ENCODE measurements around the gene MT4.
"Not testable (repeated sequence)": the region's sequence is repeated elsewhere in the genome, so short reads cannot be mapped to it uniquely, and the experiment has no call there.

The MT4 gene

DNA sequence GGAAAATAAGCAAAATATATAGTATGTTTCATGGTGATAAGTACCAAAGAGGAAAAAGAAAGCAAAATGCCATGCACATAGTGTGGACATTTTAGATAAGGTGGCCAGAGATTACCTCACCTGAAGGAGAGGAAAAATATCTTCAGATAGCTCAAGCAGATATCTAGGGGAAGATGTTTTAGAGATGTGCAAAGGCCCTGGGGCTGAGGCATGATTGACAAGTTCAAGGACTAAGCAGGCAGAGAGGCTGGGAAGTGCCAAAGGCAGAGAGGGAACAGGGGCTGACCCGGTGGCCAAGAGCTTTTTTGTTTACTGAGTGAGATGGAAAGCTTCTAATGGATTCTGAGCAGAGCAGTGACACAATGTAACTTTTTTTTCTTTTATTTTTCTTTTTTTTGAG is 4.4 kb upstream of the MT4 start:
- DNase-seq = no peak

- DNase-seq = no peak
Observed at GRCh38 chr16:56561126-56561525, 3.7 kb upstream of the MT4 start.

- DNase-seq = no peak
Observed at GRCh38 chr16:56569971-56570370, 5.1 kb downstream of the MT4 start.

- no peak for DNase-seq
Observed at GRCh38 chr16:56571525-56571924, 6.7 kb downstream of the MT4 start.

GRCh38 chr16:56574625-56575024 is 9.8 kb downstream of the MT4 start:
- DNase-seq = no peak

DNA sequence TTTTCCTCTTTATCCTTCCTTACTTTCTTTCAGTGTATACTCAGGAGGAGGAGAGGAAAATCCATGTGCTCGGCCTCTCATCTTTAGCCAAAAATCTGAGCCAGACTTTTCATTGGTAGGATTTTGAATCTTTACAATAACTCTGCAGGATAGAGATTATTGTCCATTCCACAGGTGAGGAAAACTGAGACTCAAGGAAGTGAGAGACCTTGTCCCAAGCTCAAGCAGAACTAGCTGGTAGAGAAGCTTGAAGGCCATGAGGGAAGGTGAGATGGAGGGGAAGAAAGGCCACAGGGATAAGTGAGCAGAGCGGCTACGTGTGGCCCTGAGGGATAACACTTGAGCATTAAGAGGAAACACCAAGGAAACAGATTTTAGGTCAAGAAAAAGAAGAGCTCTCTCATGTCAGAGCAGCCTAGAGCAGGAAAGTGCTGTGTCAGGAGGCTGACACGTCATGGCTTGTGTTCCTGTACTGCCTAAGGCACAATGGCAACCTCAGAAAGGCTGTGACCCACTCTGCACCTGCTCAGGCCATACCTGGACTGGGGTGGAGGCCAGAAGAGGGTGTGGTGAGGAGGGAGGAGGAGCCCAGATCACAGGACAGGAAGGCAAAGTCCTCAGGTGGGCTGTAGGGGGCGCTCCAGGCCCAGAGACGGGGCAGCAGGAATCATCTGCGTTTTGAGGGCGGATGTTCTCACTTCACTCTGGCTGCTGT is 11.9 kb downstream of the MT4 start:
- DNase-seq = peak; percentile 5

- no peak for DNase-seq
Observed at GRCh38 chr16:56577300-56577625, 12.4 kb downstream of the MT4 start.

DNA sequence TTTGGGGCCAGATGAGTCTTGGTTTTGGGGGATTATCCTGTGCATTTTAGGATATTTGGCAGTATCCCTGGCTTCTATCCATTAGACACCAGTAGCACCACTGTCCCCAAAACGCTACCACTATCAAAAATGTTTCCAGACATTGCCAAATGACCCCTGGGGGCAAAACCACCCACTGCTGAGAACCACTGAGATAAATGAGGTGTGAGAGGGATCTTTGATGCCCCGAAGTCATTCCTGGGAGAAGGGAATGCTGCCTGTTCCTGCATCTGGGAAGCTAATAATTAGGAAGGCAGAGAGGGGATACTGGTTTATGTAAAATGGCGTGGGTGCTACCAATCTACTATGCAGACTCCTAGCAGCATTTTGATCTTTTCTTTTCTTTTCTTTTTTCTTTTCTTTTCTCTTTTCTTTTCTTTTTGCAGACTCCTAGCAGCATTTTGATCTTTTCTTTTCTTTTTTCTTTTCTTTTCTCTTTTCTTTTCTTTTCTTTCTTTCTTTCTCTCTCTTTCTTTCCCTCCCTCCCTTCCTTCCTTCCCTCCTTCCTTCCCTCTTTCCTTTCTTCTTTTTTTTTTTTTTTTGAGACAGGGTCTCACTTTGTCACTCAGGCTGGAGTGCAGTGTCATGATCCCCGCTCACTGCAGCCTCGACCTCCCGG is 15.6 kb downstream of the MT4 start:
- no peak for DNase-seq

DNA sequence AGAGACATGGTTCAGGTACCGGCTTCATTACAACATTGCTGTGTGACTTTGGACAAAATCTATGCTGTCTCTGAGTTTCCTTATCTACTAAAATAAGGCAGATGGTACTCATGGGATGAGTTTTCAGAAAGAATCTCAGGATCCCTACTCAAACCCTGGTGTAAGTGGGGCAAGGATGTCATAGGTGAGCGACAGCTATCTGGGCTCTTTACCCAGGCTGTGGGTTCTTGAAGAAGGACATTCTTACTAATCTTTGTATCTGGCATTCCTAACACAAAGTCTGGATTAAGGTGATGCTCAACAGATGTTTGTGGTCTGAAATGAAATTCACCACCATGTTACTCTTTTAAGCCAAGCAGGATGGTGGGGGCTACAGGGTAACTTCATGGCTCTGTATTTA is 18.0 kb downstream of the MT4 start:
- not testable (repeated sequence) for DNase-seq

- DNase-seq = no peak
Observed at GRCh38 chr16:56583351-56584168, 18.7 kb downstream of the MT4 start.

DNA sequence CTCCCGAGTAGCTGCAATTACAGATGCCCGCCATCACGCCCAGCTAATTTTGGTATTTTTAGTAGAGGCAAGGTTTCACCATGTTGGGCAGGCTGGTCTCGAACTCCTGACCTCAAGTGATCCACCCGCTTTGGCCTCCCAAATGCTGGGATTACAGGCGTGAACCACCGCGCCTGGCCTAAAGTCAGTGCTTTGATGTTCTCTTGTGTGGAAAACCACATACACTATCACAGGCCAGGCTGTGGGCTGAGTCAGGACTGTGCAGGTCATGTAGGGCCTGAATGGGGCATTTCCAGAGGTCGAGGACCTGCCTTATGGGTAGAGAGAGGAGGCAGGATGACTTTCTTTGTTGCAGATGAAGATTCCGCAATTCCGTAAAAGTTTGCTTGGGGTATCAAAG is 19.4 kb downstream of the MT4 start:
- no peak for DNase-seq

- no peak for DNase-seq
Observed at GRCh38 chr16:56588781-56589140, 23.9 kb downstream of the MT4 start.

DNA sequence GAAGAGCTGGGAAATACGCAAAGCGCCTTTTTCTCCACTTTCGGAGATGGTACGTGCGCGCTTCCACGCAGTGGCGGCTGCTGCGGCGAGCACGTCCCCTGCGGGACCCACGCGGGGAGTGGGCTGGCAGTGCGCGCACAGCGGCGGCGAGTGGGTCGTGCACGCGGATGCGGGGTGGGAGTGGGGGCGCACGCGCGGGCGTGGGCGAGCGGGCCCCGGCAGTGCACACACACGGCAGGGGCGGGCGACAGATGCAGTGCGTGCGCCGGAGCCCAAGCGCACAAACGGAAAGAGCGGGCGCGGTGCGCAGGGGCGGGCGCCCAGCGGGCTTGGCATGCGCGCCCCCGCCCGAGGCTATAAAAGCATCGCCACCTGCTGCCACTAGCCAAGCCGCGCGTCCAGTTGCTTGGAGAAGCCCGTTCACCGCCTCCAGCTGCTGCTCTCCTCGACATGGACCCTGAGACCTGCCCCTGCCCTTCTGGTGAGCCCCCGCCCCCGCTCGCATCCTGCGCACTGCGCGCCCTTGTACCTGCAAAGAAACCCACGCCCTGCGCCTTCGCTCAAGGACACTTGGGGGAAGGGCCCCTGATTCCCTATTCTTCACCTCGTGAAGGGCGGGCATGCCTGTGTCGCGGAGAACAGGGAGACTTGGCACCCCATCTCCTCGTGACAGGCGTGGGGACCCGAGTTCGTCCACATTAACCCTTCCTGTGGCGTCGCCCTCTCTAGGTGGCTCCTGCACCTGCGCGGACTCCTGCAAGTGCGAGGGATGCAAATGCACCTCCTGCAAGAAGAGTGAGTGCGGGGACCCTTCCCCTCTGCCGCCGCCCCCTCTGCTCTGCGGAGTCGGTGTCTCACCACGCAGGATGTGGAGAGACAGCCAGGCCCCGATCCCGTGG is 24.5 kb downstream of the MT4 start, which contains the start of gene MT3:
MT3 (plus strand) TSS at position 388 of the 899 bp plus-strand sequence; CDS start at position 451, 63 bp downstream.
- peak; percentile 57 for DNase-seq

DNA sequence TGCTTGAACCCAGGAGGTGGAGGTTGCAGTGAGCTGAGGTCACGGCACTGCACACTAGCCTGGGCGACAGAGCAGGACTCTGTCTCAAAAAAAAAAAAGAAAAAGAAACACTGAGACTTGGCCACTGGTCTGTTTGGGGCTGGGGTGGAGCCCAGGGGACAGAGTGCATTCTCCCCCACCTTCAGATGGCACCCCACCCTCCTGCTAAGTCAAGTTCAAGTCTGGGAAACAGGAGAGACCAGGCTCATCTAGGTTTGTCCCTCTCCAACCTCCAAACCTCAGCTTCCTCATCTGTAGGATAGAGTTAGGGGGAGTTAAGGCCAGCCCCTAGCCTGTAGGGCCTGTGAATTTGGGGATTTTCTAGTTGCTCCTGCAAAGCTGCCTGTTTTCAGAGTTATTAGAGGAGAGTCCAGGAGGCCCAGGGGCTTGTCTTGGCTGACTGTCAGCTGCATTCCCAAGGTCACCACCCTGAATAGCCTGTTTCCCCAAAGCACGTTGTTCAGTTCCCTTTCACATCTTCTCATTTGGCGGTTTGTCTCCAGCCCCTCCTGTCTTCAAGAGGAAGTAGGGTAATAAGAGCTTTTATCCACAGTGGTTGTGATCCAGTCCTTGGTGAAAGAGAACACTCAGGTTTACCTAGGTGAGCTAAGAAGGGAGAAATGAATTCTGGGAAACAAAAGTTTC is 26.6 kb downstream of the MT4 start:
- DNase-seq = no peak

DNA sequence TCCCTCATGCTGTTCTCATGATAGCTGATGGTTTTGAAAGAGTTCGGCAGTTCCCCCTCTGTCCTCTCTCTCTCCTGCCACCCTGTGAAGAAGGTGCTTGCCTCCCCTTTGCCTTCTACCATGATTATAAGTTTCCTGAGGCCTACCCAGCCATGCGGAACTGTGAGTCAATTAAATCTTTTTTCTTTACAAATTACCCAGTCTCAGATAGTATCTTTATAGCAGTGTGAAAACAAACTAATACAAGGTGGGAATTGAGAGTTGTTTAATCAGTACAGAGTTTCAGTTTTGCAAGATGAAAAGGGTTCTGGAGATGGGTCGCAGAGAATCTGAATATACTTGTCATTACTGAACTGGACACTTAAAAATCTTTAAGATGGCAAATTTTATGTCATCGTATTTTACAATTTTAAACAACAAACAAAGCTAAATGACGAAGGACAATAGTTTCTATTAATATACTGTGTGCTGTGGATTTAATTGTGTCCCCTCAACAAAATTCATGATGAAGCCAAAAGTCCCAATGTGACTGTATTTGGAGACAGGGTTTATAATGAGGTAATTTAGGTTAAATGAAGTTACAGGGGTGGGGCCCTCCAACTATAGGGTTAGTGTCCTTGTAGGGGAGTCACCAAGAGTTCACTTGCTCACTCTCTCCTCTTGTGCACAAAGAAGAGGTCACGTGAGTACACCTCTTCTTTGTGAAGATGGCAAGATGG is 28.9 kb downstream of the MT4 start:
- DNase-seq = no peak

GRCh38 chr16:56594292-56594619 is 29.4 kb downstream of the MT4 start:
- DNase-seq = no peak

- DNase-seq = peak; percentile 24
Observed at GRCh38 chr16:56600398-56600999, 35.6 kb downstream of the MT4 start.

DNA sequence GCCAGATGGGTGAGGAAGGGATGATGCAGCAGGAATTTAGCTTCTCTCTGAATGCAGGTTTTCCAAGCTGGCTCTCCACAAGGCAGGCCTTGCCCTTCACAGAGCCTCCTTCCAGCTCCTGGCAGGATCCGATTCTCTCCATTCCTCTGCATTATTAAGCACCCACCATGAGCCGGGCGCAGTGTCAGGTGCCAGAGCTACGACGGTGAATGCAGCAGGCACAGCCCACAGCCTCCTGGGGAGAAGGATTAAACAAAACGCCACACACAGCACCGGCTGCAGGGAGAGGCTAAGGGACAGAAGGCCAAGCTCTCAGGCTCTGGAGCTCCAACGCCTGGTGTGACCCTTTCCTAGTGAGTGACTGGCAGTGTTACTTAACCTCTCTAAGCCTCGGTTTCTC is 36.5 kb downstream of the MT4 start:
- no peak for DNase-seq

DNA sequence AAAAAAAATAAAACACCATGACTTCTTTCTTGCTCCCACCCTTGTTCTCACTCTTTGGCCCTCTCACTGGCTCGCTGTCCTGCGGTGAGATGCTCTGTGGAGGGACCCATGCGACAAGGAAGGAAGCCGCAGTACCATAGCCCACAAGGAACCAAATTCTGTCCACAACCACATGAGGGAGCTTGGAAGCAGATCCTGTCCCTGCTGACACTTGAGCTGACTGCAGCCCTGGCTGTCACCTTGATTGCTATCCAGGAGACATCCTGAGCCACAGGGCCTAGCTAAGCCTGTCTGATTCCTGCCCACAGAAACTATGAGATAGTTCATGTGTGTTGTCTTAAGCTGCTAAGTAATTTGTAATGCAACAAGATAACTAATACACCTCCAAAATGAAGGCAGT is 38.7 kb downstream of the MT4 start:
- peak; percentile 43 for DNase-seq

- DNase-seq = no peak
Observed at GRCh38 chr16:56604966-56605365, 40.1 kb downstream of the MT4 start.

GRCh38 chr16:56605475-56605874 is 40.6 kb downstream of the MT4 start:
- no peak for DNase-seq

Data from NCI-H510A treated with DMSO at 0.1 percent for 48 hours (cell line).